IPS-11a (cell line): Measurements from ENCODE around the gene IPO13.

ENCODE experiments used
- H3K4me3 ChIP-seq: one replicate; pipeline ENCODE4 v1.5.1; 2013; ENCODE audit warnings: low read depth, low read length, control low read depth

Gene IPO13

DNA sequence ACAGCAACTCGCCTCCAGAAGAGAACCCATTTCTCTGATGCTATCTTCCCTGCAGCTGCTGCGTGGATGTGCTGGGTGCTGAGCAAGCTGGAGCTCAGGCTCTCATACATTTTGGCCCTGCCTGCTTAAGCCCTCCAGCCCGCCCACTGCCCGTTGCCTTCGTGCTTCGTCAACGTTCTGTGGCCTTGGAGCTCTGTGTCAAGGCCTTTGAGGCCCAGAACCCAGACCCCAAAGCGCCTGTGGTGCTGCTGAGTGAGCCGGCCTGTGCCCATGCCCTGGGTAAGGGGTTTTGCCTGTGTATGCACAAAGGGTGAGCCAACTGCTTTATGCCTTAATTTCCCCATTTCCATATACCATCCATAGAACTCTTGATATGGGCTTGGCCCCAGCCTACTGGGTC lies 24.2 kb downstream of the IPO13 start:
- no peak overlapping the region for H3K4me3 ChIP-seq

DNA sequence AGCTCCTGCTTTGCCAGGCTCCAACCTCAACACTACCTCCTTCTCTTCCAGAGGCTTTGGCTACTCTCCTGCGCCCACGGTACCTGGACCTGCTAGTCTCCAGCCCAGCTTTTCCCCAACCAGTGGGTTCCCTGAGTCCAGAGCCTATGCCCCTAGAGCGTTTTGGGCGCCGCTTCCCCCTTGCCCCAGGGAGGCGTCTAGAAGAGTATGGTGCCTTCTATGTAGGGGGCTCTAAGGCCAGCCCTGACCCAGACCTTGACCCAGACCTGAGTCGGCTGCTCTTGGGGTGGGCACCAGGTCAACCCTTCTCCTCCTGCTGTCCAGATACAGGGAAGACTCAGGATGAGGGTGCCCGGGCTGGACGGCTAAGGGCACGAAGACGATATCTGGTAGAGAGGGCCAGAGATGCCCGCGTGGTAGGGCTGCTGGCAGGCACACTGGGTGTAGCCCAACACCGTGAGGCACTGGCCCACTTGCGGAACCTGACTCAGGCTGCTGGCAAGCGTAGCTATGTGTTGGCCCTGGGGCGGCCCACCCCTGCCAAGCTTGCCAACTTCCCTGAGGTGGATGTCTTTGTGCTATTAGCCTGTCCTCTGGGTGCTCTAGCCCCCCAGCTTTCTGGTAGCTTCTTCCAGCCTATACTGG lies 24.7 kb downstream of the IPO13 start:
- H3K4me3 ChIP-seq, result no peak overlapping the region

DNA sequence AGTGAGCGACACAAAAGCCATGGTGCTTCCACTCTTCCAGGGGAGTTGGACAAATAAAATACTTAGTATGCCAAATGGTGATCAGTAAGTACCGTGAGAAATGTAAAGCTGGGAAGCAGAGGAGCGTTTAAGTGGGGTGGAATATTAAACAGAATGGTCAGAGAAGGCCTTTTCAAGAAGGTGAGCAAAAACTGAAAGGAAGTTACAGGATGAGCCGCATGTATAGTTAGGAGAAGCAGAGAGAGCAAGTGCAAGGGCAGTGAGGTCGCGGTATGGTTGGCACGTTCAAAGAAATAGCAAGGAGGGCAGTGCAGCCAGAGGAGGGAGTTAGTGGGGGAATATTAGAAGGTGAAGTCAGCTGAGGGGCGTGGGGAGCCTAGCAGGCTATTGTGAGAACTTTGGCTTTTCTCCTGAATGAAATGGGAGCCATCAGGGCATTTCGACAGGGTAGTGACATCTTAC lies 27.3 kb downstream of the IPO13 start:
- peak overlapping the region; percentile 81 for H3K4me3 ChIP-seq

DNA sequence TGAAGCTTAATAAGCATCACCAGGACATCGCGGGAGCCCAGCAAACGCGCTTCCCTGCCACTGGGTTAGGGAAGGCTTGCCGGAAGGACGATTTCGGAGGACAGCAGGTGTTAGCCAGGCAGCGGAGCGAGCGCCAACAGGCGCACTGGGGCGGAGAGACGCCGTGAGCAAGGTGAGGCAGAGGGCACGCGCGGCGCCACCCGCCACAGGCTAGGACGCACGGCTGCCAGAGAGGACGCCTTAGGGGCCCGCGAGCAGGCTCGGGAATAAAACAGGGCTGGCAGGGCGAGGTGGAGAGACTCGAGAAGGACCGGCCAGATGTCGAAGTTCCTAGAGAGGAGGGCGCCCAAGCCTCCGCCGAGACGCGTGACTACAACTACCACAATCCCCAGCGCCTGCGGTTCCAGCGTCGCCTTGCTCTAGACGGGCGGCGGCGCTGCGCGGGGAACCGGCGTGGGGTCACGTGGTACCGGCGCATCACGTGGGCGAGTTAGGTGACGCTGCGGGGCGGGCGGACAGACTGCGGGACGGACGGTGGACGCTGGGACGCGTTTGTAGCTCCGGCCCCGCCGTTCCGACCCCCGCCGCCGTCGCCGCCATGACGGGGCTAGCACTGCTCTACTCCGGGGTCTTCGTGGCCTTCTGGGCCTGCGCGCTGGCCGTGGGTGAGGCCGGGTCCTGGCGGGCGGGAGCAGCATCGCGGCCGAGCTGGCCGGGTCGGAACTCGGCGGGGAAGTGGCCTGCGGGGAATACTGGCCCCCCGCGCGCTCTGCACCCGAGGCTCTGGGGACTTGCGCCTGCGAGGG lies 27.9 kb downstream of the IPO13 start, which contains the start of gene ATP6V0B:
TSS of gene ATP6V0B (plus strand) at position 518 of the 806 bp plus-strand sequence. CDS start at position 599, 81 bp downstream.
- H3K4me3 ChIP-seq, result peak within 1 kb of the TSS; percentile 81

DNA sequence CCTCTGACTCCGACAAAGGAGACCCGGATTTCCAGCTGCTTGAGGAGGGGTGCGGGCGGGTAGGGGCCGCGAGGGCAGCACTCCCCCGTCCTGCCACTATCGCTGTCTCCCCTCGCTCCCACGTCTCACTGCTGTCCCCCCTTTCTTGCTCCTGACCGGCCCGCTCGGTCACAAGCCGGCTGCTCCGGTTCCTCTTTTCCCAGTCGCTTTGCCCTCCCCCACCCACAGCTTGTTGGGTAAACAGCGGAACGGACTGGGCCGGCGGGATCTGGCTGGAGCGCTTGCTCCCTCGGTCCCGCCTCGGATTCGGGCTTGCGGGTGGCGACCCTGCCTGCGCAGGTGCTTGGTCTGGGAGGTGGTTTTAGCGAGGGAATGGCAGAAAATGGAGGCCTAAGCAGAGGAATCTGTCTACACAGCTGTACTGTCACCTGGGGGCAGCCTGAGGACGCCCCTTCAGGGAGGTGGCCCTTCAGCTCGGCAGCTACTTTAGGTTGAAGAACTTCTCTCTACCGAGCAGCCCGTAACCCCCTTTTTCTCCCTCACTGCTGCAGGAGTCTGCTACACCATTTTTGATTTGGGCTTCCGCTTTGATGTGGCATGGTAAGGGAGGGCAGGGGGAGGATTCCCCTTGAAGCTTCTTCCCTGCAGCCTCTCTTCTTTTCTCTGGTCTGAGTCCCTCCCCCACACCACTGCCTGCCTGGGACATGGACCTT lies 28.7 kb downstream of the IPO13 start:
- peak overlapping the region; percentile 81 for H3K4me3 ChIP-seq

DNA sequence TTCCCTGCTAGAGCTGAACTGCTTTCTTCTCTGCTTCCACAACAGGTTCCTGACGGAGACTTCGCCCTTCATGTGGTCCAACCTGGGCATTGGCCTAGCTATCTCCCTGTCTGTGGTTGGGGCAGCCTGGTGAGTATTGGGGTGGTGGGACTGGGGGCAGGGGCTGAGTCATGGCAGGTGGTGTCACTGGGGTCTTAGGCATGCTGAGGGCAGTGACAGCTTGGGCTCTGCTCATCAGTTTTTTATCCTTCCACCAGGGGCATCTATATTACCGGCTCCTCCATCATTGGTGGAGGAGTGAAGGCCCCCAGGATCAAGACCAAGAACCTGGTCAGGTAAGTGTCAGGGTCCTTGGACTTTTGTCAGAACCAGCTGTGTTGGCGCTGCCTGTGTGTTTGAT lies 29.3 kb downstream of the IPO13 start:
- peak overlapping the region; percentile 81 for H3K4me3 ChIP-seq

DNA sequence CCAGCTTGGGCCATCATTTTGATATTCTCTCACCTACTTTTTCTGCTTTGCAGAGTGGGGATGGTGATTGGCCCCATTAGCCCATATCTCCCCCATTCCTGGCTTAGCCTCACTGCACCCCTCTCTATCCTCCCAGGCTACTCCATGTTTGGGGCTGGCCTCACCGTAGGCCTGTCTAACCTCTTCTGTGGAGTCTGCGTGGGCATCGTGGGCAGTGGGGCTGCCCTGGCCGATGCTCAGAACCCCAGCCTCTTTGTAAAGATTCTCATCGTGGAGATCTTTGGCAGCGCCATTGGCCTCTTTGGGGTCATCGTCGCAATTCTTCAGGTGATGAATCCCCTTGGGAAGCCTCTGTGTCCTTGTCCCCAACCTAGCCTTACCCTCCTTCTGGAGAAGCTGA lies 30.1 kb downstream of the IPO13 start:
- no peak overlapping the region for H3K4me3 ChIP-seq

DNA sequence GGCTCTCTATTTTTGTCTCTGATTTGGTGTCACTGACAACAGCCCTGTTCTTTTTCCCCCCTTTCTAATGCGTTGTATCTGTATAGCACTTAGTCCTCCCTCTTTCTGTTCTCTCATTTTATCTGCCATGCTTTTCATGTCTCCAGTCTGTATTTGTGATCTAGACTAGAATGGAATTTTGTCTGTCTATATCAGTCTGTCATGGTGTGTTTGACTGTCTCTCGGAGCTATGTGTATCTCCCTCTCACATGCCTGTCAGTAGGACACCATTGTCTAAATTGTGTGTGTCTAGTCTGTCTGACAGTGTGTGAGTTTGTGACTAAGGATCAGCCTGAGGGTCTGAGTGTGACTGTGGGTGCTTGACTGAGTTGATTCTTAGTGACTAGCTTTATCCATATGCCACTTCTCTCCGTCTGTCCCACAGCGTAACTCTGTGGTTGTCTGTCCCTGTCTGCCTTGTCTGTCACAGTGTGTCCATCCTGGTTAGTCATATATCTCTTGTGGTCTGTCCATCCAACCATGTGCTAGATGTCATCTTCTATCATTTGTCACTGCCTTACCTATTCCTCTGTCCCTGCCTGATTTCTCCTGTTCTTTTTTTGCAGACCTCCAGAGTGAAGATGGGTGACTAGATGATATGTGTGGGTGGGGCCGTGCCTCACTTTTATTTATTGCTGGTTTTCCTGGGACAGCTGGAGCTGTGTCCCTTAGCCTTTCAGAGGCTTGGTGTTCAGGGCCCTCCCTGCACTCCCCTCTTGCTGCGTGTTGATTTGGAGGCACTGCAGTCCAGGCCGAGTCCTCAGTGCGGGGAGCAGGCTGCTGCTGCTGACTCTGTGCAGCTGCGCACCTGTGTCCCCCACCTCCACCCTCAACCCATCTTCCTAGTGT lies 30.9 kb downstream of the IPO13 start:
- no peak overlapping the region for H3K4me3 ChIP-seq

DNA sequence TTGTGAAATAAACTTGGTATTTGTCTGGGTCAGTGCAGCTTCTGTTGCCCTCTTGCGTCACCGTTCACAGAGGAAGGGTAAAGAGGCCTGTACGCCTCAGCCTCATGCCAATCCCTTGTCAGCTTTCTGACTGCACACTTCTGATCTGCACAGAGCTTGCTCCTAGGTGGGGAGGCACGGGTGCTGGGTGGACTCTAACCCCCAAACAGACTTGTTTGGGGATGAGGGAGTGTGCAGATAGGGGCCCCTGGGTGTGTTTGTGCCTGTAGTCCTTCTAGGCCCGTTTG lies 31.5 kb downstream of the IPO13 start:
- H3K4me3 ChIP-seq, result peak overlapping the region; percentile 64

DNA sequence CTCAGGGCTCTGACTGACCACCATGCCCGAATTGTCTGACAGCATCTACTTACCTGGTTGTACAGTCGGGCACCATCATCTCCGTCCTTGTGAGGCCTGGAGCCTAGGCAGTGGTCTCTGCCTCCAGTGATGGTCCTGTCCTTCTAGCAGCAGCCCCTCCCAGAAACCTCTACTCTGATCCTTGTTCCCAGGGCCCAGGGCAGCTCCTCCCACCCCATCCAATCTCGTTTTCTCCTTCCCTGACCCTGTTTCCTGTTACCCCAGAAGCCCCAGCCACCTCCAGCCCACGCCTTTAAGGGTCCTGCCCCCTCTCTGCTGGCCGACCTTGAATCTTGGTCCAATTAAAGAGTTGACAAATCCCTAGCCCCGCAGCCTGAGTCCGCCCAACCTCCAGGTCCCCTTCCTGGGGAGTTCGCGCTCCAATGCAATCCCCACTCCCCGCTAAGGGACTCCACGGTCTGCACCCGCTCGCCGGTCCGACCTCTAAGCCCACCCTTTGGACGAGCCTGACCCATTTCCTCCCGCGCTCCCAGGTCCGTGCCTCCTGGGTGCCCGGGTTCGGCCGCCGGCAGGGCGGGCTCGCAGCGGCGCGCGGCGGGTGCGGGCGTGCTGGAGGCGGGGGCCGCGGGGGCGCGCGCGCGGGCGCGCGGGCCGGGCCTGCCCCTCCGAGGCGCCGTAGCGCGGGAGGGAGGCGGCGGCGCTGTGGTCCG lies 32.0 kb downstream of the IPO13 start, which contains the start of gene B4GALT2:
TSS of gene B4GALT2 (plus strand) at position 660 of the 710 bp plus-strand sequence. CDS start 1,951 bp downstream, outside the sequence.
- H3K4me3 ChIP-seq, result peak within 1 kb of the TSS; percentile 64

DNA sequence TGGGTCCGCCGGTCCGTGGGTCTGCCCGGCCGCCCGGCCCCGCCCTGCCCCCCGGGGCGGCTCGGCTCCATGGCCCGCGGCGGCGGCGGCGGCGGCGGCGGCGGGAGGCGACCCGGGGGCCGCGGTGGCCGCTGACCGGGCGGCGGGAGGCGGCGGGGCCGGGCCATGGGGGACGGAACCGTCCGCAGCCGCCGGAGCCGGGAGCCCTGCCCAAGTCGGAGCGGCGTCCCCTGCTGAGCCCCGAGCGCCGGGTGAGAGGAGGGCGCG lies 32.4 kb downstream of the IPO13 start:
- H3K4me3 ChIP-seq, result peak overlapping the region; percentile 47

DNA sequence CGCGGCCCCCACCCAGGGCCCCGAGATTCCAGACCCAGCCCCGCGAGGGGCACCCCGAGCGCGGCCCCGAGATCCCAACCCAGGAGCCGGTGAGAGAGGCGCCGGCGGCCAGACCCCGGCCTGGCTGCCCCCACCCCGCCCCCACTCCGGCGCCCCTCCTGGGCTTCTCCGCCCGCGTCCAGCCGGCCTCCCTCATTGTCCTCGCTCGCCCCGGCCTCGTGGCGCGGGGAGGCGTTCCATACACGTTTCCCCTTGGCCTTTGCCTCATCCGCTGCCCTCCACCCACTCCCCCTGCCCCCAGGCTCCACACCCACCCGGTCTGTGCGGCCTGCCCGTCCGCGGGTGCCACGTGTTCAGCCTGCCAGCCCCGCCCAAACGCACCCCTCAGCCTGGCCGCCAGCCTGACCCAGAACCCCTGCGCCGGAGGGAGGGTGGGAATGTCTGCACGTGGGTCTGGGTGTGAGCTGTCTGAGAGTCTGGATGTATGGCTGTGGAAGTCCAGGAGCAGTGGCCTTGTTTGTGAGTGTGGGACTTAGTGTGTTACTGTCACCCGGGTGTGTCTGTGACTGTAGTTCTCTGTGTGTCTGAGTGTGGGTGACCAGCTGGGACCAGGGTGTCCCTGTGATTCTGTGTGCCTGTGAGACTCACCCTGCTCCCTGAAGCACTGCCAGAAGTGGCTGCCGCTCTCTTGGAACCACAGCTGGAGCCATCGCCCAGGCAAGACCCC lies 32.9 kb downstream of the IPO13 start:
- H3K4me3 ChIP-seq, result peak overlapping the region; percentile 47

DNA sequence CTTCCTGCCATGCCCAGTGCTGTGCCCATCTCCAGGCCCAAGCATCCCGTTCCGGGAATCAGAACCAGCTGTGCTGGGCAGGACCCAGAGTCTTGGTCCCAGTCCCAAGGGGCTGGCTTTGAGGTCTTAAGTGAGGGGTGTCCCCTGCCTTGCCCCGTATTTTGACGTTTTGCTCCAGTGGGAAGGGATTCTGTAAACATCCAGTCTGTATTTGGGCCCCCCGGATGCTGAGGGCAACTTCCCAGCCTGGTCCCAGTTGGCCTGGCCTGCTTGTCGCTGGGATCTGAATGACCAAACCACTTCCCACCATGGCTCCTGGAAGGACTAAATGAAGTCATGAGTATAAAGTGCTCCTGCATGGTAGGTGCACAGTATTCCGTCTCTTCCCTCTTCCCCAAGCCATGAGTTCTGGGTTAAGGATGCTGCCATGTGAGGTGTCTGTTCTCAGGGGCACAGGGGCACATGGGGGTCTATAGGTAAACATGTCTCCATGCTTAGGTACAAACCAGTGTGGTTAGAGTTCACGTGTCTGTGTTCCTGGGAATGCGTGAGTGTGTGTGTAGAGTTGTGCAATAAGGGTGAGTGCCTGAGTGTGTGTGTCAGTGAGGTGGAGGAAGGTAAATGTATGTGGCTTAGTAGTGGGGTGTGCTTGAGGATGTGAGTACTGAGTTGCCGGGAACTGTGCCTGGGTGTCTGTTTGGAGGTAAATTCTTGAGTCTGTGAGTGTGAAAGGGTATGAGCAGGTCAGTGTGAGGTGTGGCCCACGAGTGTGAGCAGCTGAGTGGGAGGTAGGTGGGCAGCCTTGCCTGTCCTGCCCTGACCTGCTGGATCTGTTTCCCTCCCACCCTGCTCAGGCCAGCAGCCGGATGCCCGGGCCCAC lies 33.7 kb downstream of the IPO13 start:
- H3K4me3 ChIP-seq, result peak overlapping the region; percentile 47

DNA sequence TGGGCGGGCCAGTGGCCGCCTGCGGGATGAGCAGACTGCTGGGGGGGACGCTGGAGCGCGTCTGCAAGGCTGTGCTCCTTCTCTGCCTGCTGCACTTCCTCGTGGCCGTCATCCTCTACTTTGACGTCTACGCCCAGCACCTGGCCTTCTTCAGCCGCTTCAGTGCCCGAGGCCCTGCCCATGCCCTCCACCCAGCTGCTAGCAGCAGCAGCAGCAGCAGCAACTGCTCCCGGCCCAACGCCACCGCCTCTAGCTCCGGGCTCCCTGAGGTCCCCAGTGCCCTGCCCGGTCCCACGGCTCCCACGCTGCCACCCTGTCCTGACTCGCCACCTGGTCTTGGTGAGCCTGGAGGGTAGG lies 34.4 kb downstream of the IPO13 start:
- no peak overlapping the region for H3K4me3 ChIP-seq

DNA sequence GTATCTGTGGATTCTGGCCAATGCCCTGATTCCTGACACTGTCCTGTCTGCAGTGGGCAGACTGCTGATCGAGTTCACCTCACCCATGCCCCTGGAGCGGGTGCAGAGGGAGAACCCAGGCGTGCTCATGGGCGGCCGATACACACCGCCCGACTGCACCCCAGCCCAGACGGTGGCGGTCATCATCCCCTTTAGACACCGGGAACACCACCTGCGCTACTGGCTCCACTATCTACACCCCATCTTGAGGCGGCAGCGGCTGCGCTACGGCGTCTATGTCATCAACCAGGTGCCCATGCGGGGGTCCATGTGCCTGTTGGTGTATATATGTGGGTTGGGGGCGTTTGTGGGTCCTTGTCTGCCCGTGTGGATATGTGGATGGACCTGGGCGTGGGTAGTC lies 34.9 kb downstream of the IPO13 start:
- no peak overlapping the region for H3K4me3 ChIP-seq

DNA sequence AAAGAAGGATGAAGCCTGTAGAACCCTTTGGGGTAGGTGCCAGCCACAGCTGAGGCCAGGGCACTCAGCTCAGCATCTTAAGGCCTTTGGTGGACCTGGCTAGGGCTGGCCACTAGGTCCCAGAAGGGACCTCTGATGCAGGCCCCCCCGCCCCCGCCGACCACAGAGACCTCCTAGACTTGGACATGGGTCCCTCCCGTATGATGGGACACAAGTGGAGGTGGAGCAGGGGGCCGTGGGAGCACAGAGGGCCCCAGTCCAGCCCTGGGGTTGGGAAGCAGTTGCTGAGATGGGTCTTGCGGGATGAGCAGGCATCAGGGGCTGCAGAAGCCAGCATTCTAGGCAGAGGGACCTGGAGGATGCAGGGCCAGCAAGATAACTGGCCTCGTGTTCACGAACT lies 35.5 kb downstream of the IPO13 start:
- no peak overlapping the region for H3K4me3 ChIP-seq

DNA sequence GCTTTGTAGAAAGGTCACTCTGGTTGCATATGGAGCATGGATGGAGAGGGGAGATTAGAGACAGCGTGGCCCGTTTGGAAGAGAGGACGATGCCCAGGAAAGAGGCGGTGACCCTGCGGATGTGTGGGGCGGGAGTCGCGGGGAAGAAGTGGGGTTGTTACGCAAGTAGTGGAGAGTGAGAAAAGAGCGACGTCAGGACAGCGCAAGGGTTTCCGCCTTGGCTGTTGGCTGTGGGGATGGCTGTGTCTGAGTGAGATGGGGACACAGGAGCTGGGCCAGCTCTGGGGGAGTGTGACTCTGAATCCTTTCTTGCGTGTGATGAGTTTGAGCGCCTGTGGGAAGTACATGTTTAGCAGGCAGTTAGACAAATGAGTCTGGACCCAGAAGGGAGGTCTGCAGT lies 36.1 kb downstream of the IPO13 start:
- H3K4me3 ChIP-seq, result no peak overlapping the region

DNA sequence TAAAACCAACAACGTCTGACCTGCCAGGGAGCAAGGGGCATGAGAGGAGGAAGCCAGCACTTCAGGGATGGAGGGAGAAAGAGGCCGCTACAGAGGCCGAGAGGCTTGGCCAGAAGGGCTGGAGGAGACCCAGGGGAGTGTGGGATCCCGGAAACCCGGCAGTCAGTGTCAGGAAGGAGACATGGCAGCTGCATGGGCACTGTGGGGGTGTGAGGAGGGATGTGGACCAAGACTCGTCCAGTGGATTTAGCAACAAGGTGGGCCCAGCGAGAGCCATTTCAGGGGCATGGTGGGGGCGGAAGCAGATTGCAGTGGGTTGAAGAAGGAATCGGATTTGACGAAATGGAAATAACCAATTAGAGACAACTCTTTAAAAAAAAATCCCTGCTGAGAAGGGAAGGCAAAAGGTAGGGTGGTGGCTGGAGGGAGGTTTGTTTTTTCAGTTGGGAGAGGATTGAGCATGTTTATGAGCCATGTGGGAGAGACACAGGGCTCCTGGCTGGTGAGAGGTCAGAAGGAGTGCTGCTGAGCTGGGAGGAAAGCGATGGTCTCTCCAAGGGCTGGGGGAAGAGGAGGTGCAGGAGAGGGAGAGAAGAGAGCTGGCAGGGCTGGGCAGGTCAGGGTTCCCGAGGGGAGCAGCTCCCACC lies 36.6 kb downstream of the IPO13 start:
- H3K4me3 ChIP-seq, result no peak overlapping the region
